ENCODE results near the gene ERICH6B.

DNA sequence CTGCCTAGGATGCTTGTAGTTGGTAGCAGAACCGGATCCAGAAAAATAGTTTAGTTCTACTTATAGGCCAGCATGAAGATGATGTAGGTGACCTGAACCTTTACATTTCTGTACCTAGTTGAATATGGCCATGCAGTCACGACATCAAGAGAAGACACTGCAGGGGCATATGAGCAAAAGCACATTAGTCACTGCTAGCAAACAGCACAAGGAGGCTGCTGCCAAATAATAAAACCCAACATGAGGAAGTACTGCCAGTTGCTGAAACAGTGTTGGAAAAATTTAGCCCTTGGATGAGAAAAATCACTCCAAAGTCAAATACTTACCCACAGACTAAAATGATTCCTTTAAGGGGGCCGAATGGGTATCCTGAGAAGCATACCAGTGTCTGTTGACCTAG is 20.8 kb downstream of the ERICH6B start:
- TF ChIP-seq, protein P1, sequence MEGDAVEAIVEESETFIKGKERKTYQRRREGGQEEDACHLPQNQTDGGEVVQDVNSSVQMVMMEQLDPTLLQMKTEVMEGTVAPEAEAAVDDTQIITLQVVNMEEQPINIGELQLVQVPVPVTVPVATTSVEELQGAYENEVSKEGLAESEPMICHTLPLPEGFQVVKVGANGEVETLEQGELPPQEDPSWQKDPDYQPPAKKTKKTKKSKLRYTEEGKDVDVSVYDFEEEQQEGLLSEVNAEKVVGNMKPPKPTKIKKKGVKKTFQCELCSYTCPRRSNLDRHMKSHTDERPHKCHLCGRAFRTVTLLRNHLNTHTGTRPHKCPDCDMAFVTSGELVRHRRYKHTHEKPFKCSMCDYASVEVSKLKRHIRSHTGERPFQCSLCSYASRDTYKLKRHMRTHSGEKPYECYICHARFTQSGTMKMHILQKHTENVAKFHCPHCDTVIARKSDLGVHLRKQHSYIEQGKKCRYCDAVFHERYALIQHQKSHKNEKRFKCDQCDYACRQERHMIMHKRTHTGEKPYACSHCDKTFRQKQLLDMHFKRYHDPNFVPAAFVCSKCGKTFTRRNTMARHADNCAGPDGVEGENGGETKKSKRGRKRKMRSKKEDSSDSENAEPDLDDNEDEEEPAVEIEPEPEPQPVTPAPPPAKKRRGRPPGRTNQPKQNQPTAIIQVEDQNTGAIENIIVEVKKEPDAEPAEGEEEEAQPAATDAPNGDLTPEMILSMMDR (IDR thresholded peaks at IDR 0.05; ENCODE audit: borderline replicate concordance, extremely low read depth, low read length, poor library complexity, severe bottlenecking): no peak
- TF ChIP-seq EZH2 (IDR thresholded peaks at IDR 0.05; ENCODE audit: borderline replicate concordance, low read depth, low read length, severe bottlenecking): no peak

Data from DND-41 (cell line).